Frontal cortex (tissue), 4 donors: ENCODE measurements around the gene RLF. TPM values are rescaled to one million over a fixed set of nuclear protein-coding genes. Genes with fewer than 3 reads are reported as not detected.

Experiments
- DNase-seq, 2 donors: peaks; one replicate each; pipeline ENCODE4 v3.0.0; 2012; ENCODE audit warnings: low spot score in 2 of 2
- FAIRE-seq: peaks from 2 replicates; lab custom pipeline; 2012; peaks lifted over from hg19 to GRCh38; lab: Jason Lieb, UNC
- total RNA-seq: library from RNA; depleted of rRNA; stranded (reverse); fragments of >200 nt; gene quantifications from one replicate; pipeline ENCODE4 v1.2.3, GENCODE V29; 2014
- donor health status: control.
- donor health status: control.
- donor health status: control.

The RLF gene
- total RNA-seq, 1 donor from 2014 or later, result 106 TPM

- FAIRE-seq (no peak), DNase-seq (no peak)
These were observed 61.0 kb downstream of the RLF start for GRCh38 chr1:40221977-40222772.

DNA sequence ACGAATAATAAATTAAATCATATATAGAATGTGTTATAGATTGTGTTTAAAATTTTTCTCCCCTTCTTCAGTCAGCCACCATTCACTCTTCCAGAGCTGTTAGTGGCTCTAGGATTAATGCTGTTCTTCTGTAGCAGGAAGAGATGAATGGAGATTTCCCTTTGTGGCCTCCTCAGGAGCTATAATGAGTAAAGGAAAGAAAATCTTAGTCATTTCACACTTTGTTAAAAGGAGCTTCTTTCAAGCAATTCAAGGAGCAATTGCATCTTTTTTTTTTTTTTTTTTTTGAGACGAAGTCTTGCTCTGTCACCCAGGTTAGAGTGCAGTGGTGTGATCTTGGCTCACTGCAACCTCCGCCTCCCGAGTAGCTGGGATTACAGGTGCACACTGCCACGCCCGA is 62.9 kb downstream of the RLF start:
- FAIRE-seq (no peak), DNase-seq (no peak)

GRCh38 chr1:40226192-40226591 is 65.0 kb downstream of the RLF start:
- no peak for DNase-seq
- no peak for FAIRE-seq

DNA sequence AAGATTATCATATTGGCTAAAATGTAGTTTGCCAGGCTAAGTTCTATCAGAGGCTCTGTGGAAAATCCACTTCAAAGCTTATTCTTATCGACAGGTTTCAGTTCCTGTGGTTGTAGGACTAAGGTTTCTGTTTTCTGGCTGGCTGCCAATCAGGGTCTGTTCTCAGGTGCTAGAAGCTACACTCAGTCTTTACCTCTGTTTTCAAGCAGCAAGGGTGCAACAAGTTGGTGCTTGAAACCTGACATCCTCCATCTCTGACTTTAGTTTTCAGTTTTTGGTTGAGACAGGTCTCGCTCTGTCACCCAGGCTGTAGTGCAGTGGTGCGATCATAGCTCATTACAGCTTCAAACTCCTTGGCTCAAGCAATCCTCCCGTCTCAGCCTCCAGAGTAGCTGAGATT is 71.3 kb downstream of the RLF start:
- FAIRE-seq (no peak), DNase-seq (no peak)

GRCh38 chr1:40239626-40240025 is 78.4 kb downstream of the RLF start:
- DNase-seq, result no peak
- no peak for FAIRE-seq

- DNase-seq, result no peak
- no peak for FAIRE-seq
These were observed 79.2 kb downstream of the RLF start for GRCh38 chr1:40240390-40240789.

DNA sequence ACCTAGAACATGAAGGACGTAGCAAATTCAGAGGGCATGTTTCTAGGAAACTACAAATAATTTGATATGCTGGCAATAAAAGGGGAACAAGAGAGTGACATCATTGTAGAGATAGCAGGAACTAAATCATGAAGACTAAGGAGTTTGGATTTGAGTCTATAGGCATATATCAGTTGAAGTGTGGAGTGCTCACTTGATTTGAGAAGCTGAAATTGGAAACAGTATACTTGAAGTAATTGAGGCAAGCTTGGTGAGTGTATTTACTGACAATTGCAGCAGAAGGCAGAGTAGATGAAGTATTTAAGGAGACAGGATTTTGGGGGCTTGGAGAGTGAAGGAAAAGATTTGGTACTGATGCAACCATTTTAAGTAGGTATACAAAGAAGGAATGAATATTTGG is 80.2 kb downstream of the RLF start:
- no peak for FAIRE-seq
- no peak for DNase-seq

- no peak for FAIRE-seq
- DNase-seq, result no peak
These were observed 82.2 kb downstream of the RLF start for GRCh38 chr1:40243351-40243750.

- FAIRE-seq, result no peak
These were observed 83.1 kb downstream of the RLF start for GRCh38 chr1:40244138-40244744.

GRCh38 chr1:40245686-40246085 is 84.5 kb downstream of the RLF start:
- FAIRE-seq, result no peak
- no peak for DNase-seq

More at GRCh38 chr1:40244138-40244744, 83.1 kb downstream of the RLF start:
- no peak for DNase-seq

GRCh38 chr1:40247655-40248054 is 86.5 kb downstream of the RLF start, which contains the start of gene TMCO2:
TSS of gene TMCO2 (plus strand) at chr1:40247937. CDS start at chr1:40247994, 57 bp downstream.
- FAIRE-seq, result no peak
- no peak for DNase-seq

- FAIRE-seq (no peak), DNase-seq (no peak)
These were observed 87.2 kb downstream of the RLF start for GRCh38 chr1:40248412-40248811.

- DNase-seq (no peak), FAIRE-seq (no peak)
These were observed 90.3 kb downstream of the RLF start for GRCh38 chr1:40251456-40251855.

- FAIRE-seq (no peak), DNase-seq (no peak)
These were observed 91.4 kb downstream of the RLF start for GRCh38 chr1:40252601-40253000.

GRCh38 chr1:40255231-40255630 is 94.0 kb downstream of the RLF start:
- DNase-seq (no peak), FAIRE-seq (no peak)

DNA sequence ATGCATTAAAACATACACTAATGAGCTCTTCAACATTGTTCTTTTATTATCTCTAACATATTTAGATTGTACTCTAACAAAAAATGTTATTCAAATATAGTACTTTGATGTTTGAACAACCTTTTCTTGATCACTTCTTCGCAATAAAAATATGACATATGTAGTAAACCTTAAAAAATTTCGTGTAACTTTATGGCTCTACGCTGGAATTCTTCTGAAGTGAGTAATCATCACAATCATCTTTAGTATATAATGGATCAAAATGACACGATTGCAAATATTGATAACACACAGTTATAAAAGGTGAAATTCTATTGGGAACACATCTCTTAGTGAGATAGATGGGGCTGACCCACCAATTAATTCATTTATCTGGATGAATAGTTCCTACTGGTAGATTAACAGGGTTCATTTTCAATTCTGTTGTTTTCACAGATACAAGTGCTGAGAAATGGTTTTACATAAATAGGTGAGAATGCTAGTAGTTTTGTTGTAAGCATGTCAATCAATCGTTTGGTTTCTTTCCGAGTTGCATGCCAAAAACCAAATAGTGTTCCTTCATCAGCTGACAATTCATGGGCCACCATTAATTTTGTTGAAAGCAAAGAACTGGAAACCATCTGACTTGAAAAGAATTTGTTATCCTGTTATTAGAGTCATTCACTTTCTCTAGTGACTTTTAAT is 95.4 kb downstream of the RLF start:
- DNase-seq (no peak), FAIRE-seq (no peak)

- FAIRE-seq (no peak), DNase-seq (no peak)
These were observed 96.1 kb downstream of the RLF start for GRCh38 chr1:40257313-40257687.

DNA sequence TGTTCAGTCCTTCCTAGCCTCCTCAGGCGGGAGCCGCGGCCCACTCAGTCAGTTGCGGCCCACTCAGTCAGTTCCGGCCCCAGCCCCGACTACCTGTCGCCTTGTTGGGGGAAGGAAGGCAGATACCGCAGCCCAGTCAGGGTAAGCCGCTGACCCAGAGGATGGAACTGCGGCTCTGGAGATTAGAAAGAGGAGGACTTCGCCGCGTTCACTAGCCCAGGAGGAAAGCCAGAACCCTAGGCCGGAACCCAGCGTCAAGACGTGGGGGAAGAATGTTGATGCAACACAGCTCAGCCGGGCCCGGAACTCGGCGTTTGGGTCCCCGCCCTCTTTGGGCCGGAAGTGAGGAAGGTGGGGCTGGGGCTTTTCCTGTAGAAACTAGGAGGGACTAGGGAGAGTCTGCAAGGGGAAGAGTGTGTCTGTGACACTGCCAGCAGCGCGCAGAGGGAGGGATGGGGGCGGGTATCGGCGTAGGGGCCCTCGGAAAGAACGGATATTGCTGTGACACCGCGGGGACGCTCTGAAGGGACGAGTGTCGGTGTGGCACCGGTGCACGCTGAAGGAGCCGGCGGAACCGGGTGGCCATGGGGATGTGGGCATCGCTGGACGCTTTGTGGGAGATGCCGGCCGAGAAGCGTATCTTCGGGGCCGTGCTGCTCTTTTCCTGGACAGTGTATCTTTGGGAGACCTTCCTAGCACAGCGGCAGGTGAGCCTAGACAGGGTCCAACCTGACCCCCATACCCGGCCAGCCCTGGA is 96.7 kb downstream of the RLF start, which contains the start of gene ZMPSTE24:
Gene ZMPSTE24 (plus strand): TSS at position 549 of the 757 bp plus-strand sequence. CDS start 36 bp downstream, at position 585.
- FAIRE-seq, result no peak
- DNase-seq, result peak; percentile 70 to 85

GRCh38 chr1:40258445-40258769 is 97.2 kb downstream of the RLF start:
- no peak for DNase-seq
- no peak for FAIRE-seq

DNA sequence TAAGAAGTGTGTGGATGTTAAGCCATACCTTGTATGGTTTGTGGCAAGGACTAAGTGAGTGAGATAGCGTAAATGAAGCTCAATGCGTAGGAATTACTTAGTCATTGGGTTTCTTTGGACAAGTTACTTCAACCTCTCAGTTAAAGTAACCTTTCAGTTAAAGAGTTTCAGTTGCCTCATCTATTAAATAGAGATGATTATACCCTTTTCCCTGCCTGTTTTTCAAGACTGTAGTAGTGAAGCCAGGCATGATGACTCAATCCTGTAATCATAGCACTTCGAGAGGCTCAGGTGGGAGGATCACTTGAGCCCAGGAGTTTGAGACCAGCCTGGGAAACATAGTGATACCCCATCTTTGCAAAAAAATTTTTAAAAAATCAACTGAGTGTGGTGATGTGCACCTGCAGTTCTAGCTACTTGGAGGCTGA is 103.2 kb downstream of the RLF start:
- no peak for FAIRE-seq
- DNase-seq, result no peak
